HG02588 (cell line): ENCODE results near the gene OR2S2.
"Not testable (repeated sequence)": the region's sequence is repeated elsewhere in the genome, so short reads cannot be mapped to it uniquely, and the experiment has no call there.

Experiments used
- ATAC-seq: cut with Tn5 transposase; IDR thresholded peaks from one replicate; pipeline ENCODE4 v1.9.1; 2021; ENCODE audit warnings: mild to moderate bottlenecking, moderate library complexity; ENCODE audit not compliant: unreplicated experiment

Gene OR2S2, protein sequence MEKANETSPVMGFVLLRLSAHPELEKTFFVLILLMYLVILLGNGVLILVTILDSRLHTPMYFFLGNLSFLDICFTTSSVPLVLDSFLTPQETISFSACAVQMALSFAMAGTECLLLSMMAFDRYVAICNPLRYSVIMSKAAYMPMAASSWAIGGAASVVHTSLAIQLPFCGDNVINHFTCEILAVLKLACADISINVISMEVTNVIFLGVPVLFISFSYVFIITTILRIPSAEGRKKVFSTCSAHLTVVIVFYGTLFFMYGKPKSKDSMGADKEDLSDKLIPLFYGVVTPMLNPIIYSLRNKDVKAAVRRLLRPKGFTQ

GRCh38 chr9:35958104-35958837 lies at the start of gene OR2S2:
OR2S2 (minus strand) TSS chr9:35958154; CDS start chr9:35958098, 56 bp downstream.
- no peak for ATAC-seq

DNA sequence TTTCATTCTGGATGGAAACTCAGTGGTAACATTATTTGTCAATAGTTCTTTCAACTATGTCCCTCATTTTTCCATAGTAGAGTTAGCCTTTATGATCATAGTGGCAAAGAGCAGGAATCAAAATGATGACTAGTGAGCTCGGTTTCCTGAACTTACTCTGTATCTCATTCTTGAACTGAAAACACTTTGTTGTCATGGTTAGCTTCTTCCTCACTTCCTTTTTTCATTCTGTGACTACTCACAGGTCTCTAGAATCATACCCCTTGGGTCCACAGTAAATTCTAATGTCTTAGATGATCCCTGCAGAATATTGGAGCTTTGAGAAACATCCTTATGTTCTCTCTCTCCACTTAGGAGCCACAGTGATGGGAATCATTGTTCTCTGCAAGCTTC lies 49.4 kb upstream of the OR2S2 start:
- ATAC-seq = no peak

GRCh38 chr9:36006549-36007315 lies 48.8 kb upstream of the OR2S2 start:
- no peak for ATAC-seq

DNA sequence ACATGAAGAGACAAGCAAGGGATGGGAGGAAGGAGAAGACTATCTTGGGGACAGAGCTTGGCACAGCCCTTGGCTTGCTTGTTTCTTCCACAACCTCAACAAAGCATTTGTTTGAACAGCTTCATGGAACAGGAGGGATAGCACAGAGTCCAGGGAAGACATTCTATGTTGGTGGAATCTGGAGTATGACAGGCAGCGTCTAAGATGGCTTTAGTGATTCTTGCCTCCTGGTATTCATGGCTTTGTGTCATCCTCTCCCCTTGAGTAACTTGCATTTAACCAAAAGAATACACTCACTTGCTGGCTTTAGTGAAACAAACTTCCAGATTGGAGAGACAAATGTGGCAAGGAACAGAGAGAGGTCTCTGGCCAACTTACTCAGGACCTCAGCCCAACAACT lies 47.9 kb upstream of the OR2S2 start:
- ATAC-seq = no peak

GRCh38 chr9:35998333-35998732 lies 40.4 kb upstream of the OR2S2 start:
- no peak for ATAC-seq

DNA sequence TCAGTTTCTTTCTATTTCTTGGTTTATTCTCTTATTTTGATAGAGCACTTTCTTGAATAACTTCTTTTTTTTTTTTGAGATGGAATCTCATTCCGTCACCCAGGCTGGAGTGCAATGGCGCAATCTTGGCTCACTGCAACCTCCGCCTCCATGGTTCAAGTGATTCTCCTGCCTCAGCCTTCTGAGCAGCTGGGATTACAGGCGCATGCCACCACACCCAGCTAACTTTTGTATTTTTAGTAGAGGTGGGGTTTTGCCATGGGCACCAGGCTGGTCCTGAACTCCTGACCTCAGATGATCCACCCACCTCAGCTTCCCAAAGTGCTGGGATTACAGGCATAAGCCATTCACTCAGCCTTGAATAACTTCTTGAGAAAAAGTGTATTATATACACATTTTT lies 39.1 kb upstream of the OR2S2 start:
- not testable (repeated sequence) for ATAC-seq

GRCh38 chr9:35996358-35996970 lies 38.5 kb upstream of the OR2S2 start:
- no peak for ATAC-seq

DNA sequence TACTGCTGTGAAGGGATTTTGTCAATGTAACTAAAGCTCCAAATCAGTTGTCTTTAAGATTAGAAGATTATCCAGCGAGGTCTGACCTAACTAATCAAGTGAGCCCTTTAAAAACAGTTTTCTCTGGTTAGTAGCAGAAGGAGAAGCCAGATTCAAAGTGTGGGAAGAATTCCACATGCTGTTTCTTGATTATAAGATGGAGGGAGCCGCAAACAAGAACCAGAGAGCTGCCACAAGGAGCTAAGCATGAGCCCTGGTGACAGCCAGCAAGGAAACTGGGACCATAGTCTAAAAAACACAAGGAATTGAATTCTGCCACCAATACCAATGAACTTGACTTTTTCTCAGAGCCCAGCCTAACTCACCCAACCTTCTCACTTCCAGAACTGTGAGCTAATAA lies 37.0 kb upstream of the OR2S2 start:
- no peak for ATAC-seq

DNA sequence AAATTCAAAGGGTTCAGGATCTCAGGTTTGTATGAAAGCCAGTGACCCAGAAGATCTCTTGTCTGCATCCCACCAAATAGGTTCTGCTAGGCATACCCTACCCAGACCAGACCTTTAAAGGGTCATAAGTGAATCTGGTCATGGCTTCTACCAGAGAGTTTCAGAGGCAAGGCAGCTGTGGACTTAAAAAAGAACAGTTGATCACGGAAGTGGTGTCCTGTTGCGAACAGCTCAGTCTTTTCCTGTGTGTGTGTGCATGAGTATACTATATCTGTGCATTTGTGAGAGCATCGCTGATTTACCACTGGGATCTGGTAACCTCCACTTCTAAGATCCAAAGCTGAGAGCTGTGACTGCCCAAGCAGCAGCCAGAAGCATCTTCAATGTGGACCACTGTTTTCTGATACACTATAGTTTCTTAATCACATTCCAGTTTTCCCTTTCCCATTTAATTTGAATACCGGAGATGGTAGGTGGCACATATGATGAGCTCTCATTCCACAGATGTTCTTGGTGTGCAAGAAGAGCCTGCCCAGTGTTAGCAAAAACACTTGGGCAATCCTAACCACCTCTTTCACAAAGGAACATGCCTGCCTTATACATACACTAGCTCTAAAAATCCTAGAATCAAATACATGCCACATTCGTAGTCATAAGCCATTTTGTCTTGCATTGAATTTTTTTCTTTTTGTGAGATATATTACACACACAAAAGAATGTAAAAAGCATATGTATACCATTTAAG lies 36.2 kb upstream of the OR2S2 start:
- no peak for ATAC-seq

DNA sequence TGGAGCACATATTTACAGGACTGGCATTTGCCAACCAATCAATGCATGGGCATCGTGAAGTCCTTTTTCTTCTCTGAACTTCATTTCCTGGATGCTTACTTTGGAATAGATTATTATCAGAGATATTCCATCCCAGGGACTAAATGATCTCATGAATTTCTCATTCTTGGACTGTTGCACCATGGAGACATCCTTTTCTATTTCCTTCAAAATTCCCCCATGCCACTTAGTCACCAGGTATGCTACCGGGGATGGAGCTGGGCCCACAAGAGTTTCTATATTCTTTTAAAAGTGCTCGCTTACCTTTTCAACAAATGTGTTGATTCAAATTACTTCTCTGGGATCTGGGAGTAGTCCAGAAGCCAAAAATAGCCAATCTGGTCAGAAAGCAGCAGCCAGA lies 35.2 kb upstream of the OR2S2 start:
- not testable (repeated sequence) for ATAC-seq

- ATAC-seq = no peak
These were observed 32.2 kb upstream of the OR2S2 start for GRCh38 chr9:35990155-35990554.

DNA sequence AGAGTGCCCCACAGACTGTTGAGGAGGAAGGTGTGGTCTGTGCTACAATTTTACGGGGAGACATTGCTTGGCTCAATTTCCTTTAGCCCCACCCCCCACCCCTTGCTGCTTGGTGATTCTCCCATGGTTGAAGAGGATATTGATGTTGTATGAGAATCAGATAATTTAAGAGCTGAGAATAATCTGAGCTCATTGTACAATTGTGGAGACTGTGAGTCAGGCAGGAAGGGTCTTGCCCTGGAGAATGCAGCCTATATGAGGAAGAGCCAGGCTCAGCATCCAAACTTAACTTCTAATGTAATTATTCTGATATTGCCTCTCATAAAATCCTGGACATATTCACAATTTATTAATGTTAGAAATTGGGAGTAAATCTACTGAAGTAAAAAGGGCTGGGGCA lies 26.1 kb upstream of the OR2S2 start:
- ATAC-seq = no peak

GRCh38 chr9:35981699-35982098 lies 23.7 kb upstream of the OR2S2 start:
- ATAC-seq = no peak

DNA sequence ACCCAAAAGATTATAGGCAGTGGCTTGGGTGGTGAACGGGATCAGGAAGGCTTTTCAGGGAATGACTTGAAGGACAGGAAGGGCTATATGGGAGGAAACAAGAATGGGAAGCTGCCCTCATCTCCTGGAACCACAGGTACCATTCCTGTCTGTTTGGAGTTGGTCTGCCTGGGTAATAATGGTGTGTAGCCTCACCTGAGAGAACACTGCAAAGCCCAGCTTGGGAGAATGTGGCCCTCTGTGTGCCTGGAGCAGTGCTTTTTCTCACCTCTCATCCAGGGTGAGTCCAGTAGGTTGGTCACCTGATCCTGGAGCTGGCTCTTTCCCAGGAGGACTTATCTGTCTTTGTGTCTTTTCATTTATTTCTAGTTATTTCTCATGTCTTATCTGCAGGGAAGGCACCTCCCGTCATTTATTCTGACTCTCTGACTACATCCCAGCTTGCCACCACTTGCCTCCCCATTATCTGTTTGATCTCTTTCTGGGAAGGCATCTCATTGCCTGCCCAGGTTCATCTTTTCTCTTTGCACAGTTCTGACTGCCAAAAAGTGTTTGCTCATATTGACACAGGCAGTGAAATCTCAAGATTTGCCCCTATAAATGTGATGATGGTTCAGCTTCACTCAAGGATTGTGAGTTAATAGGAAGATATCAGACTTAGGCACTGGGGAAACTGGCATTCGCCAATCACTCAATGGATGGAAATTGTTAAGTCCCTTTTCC lies 22.5 kb upstream of the OR2S2 start:
- ATAC-seq = no peak

DNA sequence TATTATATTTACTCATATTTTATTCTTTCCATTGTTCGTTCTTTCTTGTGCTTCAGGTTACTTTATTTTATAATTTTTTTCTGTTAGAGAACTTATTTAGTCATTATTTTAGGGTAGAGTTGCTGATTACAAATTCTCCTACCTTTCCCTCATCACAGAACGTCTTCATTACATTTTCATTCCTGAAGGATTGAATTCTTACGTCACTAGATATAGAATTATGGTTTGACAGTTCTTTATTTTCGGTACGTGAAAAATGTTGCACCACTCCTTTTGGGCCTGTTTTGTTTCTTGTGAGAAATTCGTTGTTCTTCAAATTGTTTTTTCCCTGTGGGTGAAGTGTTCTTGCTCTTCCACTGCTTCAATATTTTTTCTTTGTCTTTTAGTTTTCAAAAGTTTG lies 20.8 kb upstream of the OR2S2 start:
- ATAC-seq = no peak

DNA sequence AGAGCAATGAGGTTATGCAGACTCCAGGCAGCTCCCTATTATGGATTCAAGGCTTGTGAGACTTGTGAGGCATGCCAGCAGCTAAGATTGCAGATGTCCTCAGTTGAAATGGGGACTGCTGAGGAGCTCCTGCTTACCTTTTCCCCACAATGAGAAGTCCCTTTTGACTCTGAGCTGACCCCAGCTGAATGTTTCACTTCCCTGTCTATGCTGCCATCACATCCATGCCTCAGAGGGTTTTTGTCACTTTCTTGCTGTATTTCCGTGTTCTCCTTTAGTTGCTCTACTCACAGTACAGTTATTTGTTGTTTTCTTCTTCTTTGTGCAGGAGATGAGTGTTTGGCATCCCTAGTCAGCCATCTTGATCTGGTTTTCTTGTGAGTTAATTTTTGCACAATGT lies 18.8 kb upstream of the OR2S2 start:
- ATAC-seq = no peak

DNA sequence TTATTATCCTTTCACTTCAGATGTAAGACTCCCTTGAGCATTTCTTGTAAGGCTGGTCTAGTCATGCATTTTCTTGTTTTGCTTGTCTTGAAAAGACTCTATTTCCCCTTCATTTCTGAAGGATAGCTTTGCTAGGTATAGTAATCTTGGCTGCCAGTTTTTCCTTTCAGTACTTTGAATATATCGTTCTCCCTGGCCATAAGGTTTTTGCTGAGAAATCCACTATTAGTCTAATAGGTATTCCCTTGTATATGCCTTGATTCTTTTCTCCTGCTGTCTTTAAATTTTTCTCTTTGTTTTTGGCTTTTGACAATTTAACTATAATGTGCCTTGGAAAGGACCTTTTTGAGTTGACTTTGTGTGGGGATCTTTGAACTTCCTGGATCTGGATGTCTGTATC lies 16.8 kb upstream of the OR2S2 start:
- no peak for ATAC-seq

DNA sequence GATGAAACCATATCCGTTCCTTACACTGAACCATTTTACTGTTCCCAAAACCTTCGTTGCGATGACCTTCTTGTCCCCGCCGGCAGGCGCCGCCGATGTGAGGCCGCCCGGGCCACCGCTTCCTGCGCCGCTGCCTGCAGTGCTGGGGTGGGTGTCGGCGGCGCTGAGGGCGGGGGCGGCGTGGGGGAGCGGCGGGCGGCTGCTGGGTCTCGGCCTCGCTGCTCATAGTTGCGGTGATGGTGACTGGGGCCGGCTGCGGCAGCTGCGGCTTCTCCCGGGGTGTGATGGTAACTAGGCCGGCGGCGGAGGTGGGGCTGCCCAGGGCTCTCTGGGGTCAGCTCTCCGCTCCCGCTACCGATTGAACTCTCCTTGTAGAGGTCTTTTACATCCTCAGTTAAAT lies 14.1 kb upstream of the OR2S2 start:
- ATAC-seq = no peak

GRCh38 chr9:35967042-35967441 lies 9.1 kb upstream of the OR2S2 start:
- ATAC-seq = no peak

DNA sequence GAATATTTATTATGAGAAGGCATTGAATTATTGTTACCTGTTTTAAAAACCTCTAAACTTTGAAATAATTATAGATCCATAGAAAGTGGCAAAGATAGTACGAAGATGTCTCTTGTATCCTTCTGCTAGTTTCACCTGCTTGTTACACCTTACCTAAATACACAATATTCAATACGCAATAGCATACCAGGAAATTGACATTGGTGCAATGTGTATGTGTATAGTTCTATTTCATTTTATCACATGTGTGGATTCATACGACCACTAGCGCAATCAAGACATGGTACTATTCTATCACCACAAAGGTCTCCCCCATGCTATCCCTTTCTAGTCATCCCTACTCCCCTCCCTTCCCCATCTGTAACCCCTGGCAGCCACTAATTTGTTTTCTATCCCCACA lies 8.5 kb upstream of the OR2S2 start:
- ATAC-seq = no peak
